Panc1 (cell line): ENCODE measurements around the gene PSG3. TPM values are rescaled to one million over a fixed set of nuclear protein-coding genes. Genes with fewer than 3 reads are reported as not detected.

Experiments
- ATAC-seq: fragments of 200-7000 bp; cut with Tn5 transposase; 2 replicates; pipeline ENCODE4 v1.9.1; 2020; ENCODE audit warnings: mild to moderate bottlenecking, moderate library complexity
- BruUV-seq: library from RNA; stranded (reverse); fragments of 400-500 nt; replicated peaks from 2 replicates; lab custom pipeline; 2021; lab: Mats Ljungman, UMichigan
- CTCF ChIA-PET: fragments of 300-600 bp; sonication (Branson Sonifier 250); formaldehyde crosslinking; loops from one replicate; lab custom pipeline; 2022; ENCODE audit warnings: antibody characterized with exemption; lab: Charles Lee
- POLR2A ChIA-PET: fragments of 300-600 bp; sonication (Branson Sonifier 250); formaldehyde crosslinking; loops from one replicate; lab custom pipeline; 2022; ENCODE audit warnings: antibody characterized with exemption; lab: Charles Lee
- DNase-seq: peaks from one replicate; pipeline ENCODE4 v3.0.0-alpha.2; 2010; ENCODE audit warnings: low read depth, low spot score
- H3K27ac ChIP-seq: 2 replicates; pipeline ENCODE4 v1.5.1; 2011; ENCODE audit warnings: mild to moderate bottlenecking, low read length, inconsistent platforms
- H3K27me3 ChIP-seq: fragments of 200-500 bp; sonication (Bioruptor generic); 2 replicates; pipeline ENCODE4 v1.6.0; 2014; ENCODE audit warnings: low read length, inconsistent platforms; ENCODE audit not compliant: control insufficient read depth, insufficient read depth
- H3K36me3 ChIP-seq: fragments of 200-500 bp; sonication (Bioruptor generic); 2 replicates; pipeline ENCODE4 v1.5.1; 2014; ENCODE audit warnings: inconsistent platforms, mild to moderate bottlenecking, low read length, moderate library complexity; ENCODE audit not compliant: control insufficient read depth, insufficient read depth
- H3K4me1 ChIP-seq: 2 replicates; pipeline ENCODE4 v1.5.1; 2011; ENCODE audit warnings: inconsistent platforms, mild to moderate bottlenecking, low read length, moderate library complexity; ENCODE audit not compliant: control insufficient read depth, insufficient read depth
- H3K4me3 ChIP-seq, 2 experiments: 2 replicates each; pipeline ENCODE4 v1.5.1; 2011 to 2012; ENCODE audit warnings: low read depth in 2 of 2, low read length in 2 of 2, mild to moderate bottlenecking in 2 of 2, inconsistent platforms in 1 of 2, moderate library complexity in 1 of 2
- H3K9me3 ChIP-seq: fragments of 200-500 bp; sonication (Bioruptor generic); 2 replicates; pipeline ENCODE4 v1.5.1; 2014; ENCODE audit warnings: low read depth, mild to moderate bottlenecking, inconsistent platforms, low read length, moderate library complexity; ENCODE audit not compliant: control insufficient read depth, insufficient read depth
- POLR2AphosphoS5 ChIP-seq: IDR thresholded peaks from 2 replicates; pipeline ENCODE4 v1.6.1; 2012; ENCODE audit warnings: mild to moderate bottlenecking, low read depth, low read length, moderate library complexity
- REST ChIP-seq, 2 experiments: IDR thresholded peaks; 2 replicates each; pipeline ENCODE4 v1.6.1; 2011 to 2012; ENCODE audit warnings: low read depth in 2 of 2, control low read depth in 1 of 2, low read length in 1 of 2, mild to moderate bottlenecking in 1 of 2, moderate library complexity in 1 of 2; ENCODE audit not compliant: insufficient read depth in 1 of 2
- SIN3A ChIP-seq: IDR thresholded peaks from 2 replicates; pipeline ENCODE4 v1.6.1; 2012; ENCODE audit warnings: low read depth, mild to moderate bottlenecking, low read length, moderate library complexity, borderline replicate concordance; ENCODE audit not compliant: insufficient read depth
- TCF7L2 ChIP-seq: IDR thresholded peaks from 2 replicates; pipeline ENCODE4 v1.6.1; 2011; ENCODE audit warnings: mild to moderate bottlenecking, low read depth, low read length, inconsistent platforms
- in situ Hi-C: cut with HindIII; loops from 2 replicates; pipeline ENCODE4 v1.10.0; 2016; ENCODE audit warnings: low sequenced_read_pairs, low pct_unique_long_range_greater_than_20kb
- intact Hi-C: fragments of 100-400 bp; cut with micrococcal nuclease; formaldehyde crosslinking; loops from one replicate; pipeline ENCODE4 v1.10.0; 2022; ENCODE audit not compliant: unreplicated experiment
- total RNA-seq: library from RNA; stranded (reverse); gene quantifications from one replicate; pipeline ENCODE4 v1.2.1, GENCODE V29; 2021; ENCODE audit not compliant: unreplicated experiment
- TF ChIP-seq, protein P1 (sequence below): fragments of 450-650 bp; IDR thresholded peaks from 2 replicates; pipeline ENCODE4 v1.5.1; 2017; ENCODE audit warnings: mild to moderate bottlenecking

The PSG3 gene
- total RNA-seq, 1 experiment from 2014 or later, result not detected

DNA sequence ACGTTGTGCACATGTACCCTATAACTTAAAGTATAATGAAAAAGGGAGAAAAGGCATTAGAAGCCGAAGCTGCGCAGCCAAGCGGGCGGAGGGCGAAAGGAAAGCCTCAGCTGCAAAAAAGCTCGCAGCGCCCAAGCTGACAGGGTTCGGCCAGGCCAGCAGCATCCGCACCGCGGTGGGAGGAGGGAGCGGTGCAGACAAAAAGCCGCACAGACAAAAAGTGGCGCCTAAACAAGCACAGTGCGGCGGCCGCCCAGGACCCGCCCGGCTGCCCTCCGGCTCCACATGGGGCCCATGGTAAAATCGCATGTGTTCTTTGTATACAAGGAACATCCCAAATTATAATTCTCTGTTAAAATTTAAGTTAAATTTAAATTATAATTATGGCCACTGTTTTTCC, 42.4 kb downstream of the PSG3 start:
- intact Hi-C loops (loop anchor here (10.0 kb wide), 1 partner anchor 77 kb away; no protein-coding TSS in a partner anchor), in situ Hi-C loops (no loop called here)
- no TSS peak for BruUV-seq
- TF ChIP-seq REST (IDR thresholded peaks at IDR 0.05; ENCODE audit: insufficient read depth in 1 of 2, low read depth in 2 of 2, low read length in 1 of 2) (no peak), POLR2AphosphoS5 (no peak), TCF7L2 (no peak)
- TF ChIP-seq, protein P1, sequence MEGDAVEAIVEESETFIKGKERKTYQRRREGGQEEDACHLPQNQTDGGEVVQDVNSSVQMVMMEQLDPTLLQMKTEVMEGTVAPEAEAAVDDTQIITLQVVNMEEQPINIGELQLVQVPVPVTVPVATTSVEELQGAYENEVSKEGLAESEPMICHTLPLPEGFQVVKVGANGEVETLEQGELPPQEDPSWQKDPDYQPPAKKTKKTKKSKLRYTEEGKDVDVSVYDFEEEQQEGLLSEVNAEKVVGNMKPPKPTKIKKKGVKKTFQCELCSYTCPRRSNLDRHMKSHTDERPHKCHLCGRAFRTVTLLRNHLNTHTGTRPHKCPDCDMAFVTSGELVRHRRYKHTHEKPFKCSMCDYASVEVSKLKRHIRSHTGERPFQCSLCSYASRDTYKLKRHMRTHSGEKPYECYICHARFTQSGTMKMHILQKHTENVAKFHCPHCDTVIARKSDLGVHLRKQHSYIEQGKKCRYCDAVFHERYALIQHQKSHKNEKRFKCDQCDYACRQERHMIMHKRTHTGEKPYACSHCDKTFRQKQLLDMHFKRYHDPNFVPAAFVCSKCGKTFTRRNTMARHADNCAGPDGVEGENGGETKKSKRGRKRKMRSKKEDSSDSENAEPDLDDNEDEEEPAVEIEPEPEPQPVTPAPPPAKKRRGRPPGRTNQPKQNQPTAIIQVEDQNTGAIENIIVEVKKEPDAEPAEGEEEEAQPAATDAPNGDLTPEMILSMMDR, result no peak
- H3K9me3 ChIP-seq, result no peaks in the 10 kb centered on the region
- H3K27me3 ChIP-seq, result peaks cover 4% of the 10 kb centered on the region
- ChIA-PET CTCF (no interaction called here), POLR2A (no interaction called here)
- no peaks in the 10 kb centered on the region for H3K4me1 ChIP-seq
- no peaks in the 10 kb centered on the region for H3K36me3 ChIP-seq
- ATAC-seq, result no peak
- H3K27ac ChIP-seq, result no peak overlapping the region
- DNase-seq, result no peak
- H3K4me3 ChIP-seq, result no peak overlapping the region

GRCh38 chr19:42695811-42696503, 44.3 kb downstream of the PSG3 start:
- POLR2A ChIA-PET, result no interaction called here
- Histone ChIP-seq H3K4me3 (no peak overlapping the region), H3K27me3 (peaks cover 7% of the 10 kb centered on the region), H3K9me3 (no peaks in the 10 kb centered on the region), H3K36me3 (no peaks in the 10 kb centered on the region), H3K27ac (no peak overlapping the region), H3K4me1 (no peaks in the 10 kb centered on the region)
- TF ChIP-seq REST (IDR thresholded peaks at IDR 0.05; ENCODE audit: insufficient read depth in 1 of 2, low read depth in 2 of 2, low read length in 1 of 2), result no peak
- TF ChIP-seq SIN3A, result no peak
- TF ChIP-seq TCF7L2, result no peak
- TF ChIP-seq POLR2AphosphoS5, result no peak
- no peak for DNase-seq
- CTCF ChIA-PET, result no interaction called here
- ATAC-seq, result no peak
- BruUV-seq, result no TSS peak
- in situ Hi-C loops, result no loop called here
- intact Hi-C loops, result loop anchor here (10.0 kb wide), 1 partner anchor 79 kb away; no protein-coding TSS in a partner anchor
